ENCODE data around the gene SPAG16. TPM values are rescaled to one million over a fixed set of nuclear protein-coding genes. Genes with fewer than 3 reads are reported as not detected.

The SPAG16 gene
- total and polyA plus RNA-seq, 10 donors, result 9.0 to 19.7 (median 12.2) TPM

GRCh38 chr2:213455316-213456008 lies 171.2 kb downstream of the SPAG16 start:
- H3K9me3 ChIP-seq, result no peaks in the 10 kb centered on the region
- H3K36me3 ChIP-seq, result no peaks in the 10 kb centered on the region
- intact Hi-C loops (cut with DNase I; ENCODE audit: low total_unique reads), result no loop called here
- no peak overlapping the region for H3K4me3 ChIP-seq
- no peaks in the 10 kb centered on the region for H3K4me1 ChIP-seq
- TF ChIP-seq CTCF (IDR thresholded peaks at IDR 0.05 in 8 of 11, conservative IDR thresholded peaks at IDR 0.05 in 3 of 11) (no peak), POLR2A (IDR thresholded peaks at IDR 0.05) (no peak), POLR2AphosphoS5 (IDR thresholded peaks at IDR 0.05) (no peak)
- DNase-seq, result no peak
- H3K27ac ChIP-seq, result no peak overlapping the region
- 74 to 84% (median 80%) methylated on average over 5 of the region's 5 CpGs for WGBS, 5 donors
- no peaks in the 10 kb centered on the region for H3K27me3 ChIP-seq (replicated peaks in 1 of 7)

- H3K4me1 ChIP-seq, result no peaks in the 10 kb centered on the region
- H3K27me3 ChIP-seq (replicated peaks in 1 of 7), result no peaks in the 10 kb centered on the region
- H3K27ac ChIP-seq, result no peak overlapping the region
- H3K9me3 ChIP-seq, result peaks cover 4 to 75% (median 58%) of the 10 kb centered on the region in 8 donors
- H3K4me3 ChIP-seq, result no peak overlapping the region
- no peaks in the 10 kb centered on the region for H3K36me3 ChIP-seq
- TF ChIP-seq CTCF (IDR thresholded peaks at IDR 0.05 in 8 of 11, conservative IDR thresholded peaks at IDR 0.05 in 3 of 11) (no peak), POLR2A (IDR thresholded peaks at IDR 0.05) (no peak), POLR2AphosphoS5 (IDR thresholded peaks at IDR 0.05) (no peak)
- intact Hi-C loops (cut with DNase I; ENCODE audit: low total_unique reads), result no loop called here
- no peak for DNase-seq
These were observed 191.2 kb downstream of the SPAG16 start for GRCh38 chr2:213475433-213475832.

- TF ChIP-seq CTCF (IDR thresholded peaks at IDR 0.05 in 8 of 11, conservative IDR thresholded peaks at IDR 0.05 in 3 of 11) (no peak), POLR2AphosphoS5 (IDR thresholded peaks at IDR 0.05) (no peak), POLR2A (IDR thresholded peaks at IDR 0.05) (no peak)
- no peak for DNase-seq
- 78 to 94% (median 84%) methylated on average over 4 of the region's 4 CpGs for WGBS, 5 donors
- no peaks in the 10 kb centered on the region for H3K36me3 ChIP-seq
- intact Hi-C loops (cut with DNase I; ENCODE audit: low total_unique reads), result no loop called here
- no peaks in the 10 kb centered on the region for H3K4me1 ChIP-seq
- peaks cover 4 to 62% (median 54%) of the 10 kb centered on the region in 8 donors for H3K9me3 ChIP-seq
- no peaks in the 10 kb centered on the region for H3K27me3 ChIP-seq (replicated peaks in 1 of 7)
- no peak overlapping the region for H3K4me3 ChIP-seq
- no peak overlapping the region for H3K27ac ChIP-seq
These were observed 192.4 kb downstream of the SPAG16 start for GRCh38 chr2:213476641-213477040.

- Histone ChIP-seq H3K9me3 (no peaks in the 10 kb centered on the region), H3K27me3 (replicated peaks in 1 of 7) (no peaks in the 10 kb centered on the region), H3K4me1 (no peaks in the 10 kb centered on the region), H3K36me3 (no peaks in the 10 kb centered on the region), H3K4me3 (no peak overlapping the region), H3K27ac (no peak overlapping the region)
- TF ChIP-seq POLR2A (IDR thresholded peaks at IDR 0.05) (no peak), CTCF (IDR thresholded peaks at IDR 0.05 in 8 of 11, conservative IDR thresholded peaks at IDR 0.05 in 3 of 11) (no peak), POLR2AphosphoS5 (IDR thresholded peaks at IDR 0.05) (no peak)
- intact Hi-C loops (cut with DNase I; ENCODE audit: low total_unique reads), result no loop called here
- DNase-seq, result no peak
These were observed 205.8 kb downstream of the SPAG16 start for GRCh38 chr2:213490087-213490486.

Measured in spleen (tissue), 11 donors.